ENCODE data around the gene ZMIZ1.

ZMIZ1 gene

DNA sequence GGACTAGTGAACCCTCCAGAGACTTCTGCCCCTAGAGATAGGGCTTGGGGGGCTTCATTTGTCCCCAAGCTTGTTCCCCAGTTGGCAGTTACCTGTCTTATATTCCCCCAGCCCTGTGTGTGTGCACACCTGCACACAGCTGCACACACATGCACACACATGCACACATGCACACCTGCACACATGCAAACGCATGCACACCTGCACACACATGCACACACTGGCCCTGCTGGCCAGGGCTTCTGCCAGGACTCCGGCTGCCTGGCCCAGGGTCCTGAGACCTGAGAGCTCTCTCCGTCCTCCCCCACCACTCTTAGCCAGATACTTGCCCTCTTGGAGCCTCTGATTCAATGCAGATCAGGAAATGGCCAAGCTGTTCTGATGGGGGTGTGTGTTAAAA, 6.7 kb downstream of the ZMIZ1 start:
- Mint-ChIP-seq H3K27ac (no peak overlapping the region), H3K4me1 (peaks cover 28% of the 10 kb centered on the region), H3K36me3 (no peaks in the 10 kb centered on the region), H3K9me3 (no peaks in the 10 kb centered on the region), H3K27me3 (peaks cover 66% of the 10 kb centered on the region), H3K4me3 (no peak overlapping the region)
- no peak for ATAC-seq

DNA sequence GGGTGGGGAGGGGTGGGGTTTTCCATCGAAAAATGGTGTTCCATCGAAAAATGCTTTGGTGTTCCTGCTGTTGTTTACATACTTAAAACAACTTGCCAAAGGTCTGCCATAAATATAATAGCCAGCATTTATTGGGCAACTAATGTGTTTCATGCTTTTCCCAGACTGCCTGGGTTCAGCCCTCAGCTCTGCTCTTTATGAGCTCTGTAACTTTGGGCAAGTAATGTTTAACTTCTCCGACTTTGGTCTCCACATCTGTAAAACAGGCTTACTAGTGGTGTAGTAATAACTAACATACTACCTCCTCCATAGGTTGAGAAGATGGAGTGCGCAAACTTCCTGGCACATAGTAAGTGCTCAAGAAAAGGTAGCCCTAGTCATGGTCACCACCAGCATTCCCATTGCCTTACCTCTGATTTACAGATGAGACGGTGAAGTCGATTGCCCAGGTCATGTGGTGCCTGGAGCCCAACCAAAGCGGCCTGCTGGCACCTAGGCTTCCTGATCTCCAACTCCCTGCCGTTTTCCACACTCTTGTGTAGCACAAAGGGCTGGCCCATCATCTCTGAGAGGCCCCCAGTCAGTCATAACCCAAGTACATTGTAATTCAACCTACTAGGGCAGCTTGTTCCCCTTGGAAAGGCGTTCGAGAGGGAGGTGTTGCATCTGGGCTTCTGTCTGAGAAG, 8.9 kb downstream of the ZMIZ1 start:
- ATAC-seq = no peak
- Mint-ChIP-seq H3K27me3 (peaks cover 64% of the 10 kb centered on the region), H3K4me3 (no peak overlapping the region), H3K36me3 (no peaks in the 10 kb centered on the region), H3K4me1 (peaks cover 29% of the 10 kb centered on the region), H3K9me3 (no peaks in the 10 kb centered on the region), H3K27ac (no peak overlapping the region)

DNA sequence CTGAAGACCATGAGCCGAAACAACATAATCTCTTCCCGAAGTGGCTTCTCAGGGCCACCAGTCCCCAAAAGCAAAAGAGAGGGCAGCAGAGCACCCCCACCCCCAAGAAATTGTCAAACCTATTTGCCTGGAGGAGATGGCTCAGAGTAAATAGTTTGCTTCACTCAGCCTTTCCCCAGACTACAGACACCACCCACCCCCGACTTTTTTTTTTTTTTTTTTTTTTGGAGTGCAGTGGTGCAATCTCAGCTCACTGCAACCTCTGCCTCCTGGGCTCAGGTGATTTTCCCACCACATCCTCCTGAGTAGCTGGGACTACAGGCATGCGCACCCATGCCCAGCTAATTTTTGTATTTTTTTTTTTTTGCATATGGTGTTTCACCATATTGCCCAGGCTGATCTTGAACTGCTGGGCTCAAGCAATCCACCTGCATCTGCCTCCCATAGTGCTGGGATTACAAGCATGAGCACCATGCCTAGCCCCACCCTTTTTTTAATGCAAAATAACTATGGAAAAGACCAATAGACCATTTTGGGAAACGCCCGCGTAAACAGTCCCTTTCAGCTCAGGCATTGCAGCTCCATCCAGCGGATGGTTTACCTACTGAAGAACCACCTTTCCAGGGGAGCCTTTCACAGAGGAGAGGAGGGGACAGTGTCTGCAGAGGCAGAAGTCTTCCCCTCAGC, 9.7 kb downstream of the ZMIZ1 start:
- no peaks in the 10 kb centered on the region for H3K9me3 Mint-ChIP-seq
- ATAC-seq = no peak
- peaks cover 37% of the 10 kb centered on the region for H3K4me1 Mint-ChIP-seq
- no peak overlapping the region for H3K4me3 Mint-ChIP-seq
- no peaks in the 10 kb centered on the region for H3K36me3 Mint-ChIP-seq
- H3K27me3 Mint-ChIP-seq = peaks cover 64% of the 10 kb centered on the region
- H3K27ac Mint-ChIP-seq = no peak overlapping the region

DNA sequence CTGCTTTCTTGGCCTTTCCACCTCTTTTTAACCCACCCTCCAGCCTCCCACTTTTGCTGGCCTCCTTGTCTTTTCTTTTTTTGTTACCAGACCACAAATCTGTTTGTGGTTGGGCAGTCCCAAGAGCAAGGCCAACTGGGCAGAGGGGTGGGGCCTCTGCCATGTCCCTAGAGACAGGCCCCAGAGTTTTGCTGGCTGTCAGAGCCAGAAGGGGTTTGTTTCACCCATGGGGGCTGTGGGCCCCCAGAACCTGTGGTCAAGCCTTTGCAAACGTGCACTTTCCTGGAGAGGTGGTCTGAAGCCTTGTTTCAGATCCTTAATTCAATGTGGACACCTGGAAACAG, 10.3 kb downstream of the ZMIZ1 start:
- no peak overlapping the region for H3K27ac Mint-ChIP-seq
- no peaks in the 10 kb centered on the region for H3K9me3 Mint-ChIP-seq
- ATAC-seq = no peak
- H3K36me3 Mint-ChIP-seq = no peaks in the 10 kb centered on the region
- H3K4me1 Mint-ChIP-seq = peaks cover 42% of the 10 kb centered on the region
- peaks cover 64% of the 10 kb centered on the region for H3K27me3 Mint-ChIP-seq
- H3K4me3 Mint-ChIP-seq = no peak overlapping the region

DNA sequence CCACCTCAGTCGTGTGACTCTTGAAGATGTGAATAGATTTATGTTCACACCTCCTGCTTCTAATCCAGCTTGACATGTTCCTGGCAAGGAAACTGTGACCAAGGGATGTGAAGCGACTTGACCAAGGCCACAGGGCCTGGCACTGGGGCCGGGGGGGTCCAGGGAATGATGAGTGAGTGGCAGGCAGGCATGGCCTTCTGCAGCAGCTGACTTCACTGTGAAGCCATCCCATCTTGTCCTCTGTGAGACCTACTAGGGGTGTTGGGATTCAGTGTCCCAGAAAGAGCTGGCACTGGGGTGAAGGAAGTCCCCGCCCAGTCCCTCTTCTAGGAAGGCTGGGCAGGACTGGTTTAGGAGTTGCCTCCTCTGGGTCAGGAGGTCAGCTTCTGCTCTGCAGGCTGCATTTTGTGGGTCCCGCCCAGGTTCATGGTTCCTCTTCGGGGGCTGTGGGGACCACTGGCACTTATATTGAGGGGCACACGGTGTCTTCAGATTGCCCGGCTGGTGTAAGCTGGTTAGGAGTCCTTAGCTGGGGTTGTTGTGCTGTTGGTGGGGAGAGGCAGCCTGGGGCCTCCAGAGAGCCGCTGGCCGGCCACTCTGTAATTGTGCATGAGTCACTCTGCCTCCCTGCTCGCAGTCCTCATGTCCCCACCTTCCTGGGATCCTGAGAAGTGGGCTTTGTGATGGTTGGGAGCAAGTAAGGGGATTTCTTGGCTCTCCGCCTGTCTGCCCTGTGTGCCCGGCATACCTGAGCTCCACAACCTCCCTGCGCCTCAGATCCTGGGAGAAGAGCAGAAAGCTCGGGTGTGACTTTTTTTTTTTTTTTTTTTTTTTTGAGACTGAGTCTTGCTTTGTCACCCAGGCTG, 11.0 kb downstream of the ZMIZ1 start:
- no peak for ATAC-seq
- Mint-ChIP-seq H3K36me3 (no peaks in the 10 kb centered on the region), H3K4me3 (no peak overlapping the region), H3K4me1 (peaks cover 49% of the 10 kb centered on the region), H3K27ac (no peak overlapping the region), H3K9me3 (no peaks in the 10 kb centered on the region), H3K27me3 (peaks cover 65% of the 10 kb centered on the region)

DNA sequence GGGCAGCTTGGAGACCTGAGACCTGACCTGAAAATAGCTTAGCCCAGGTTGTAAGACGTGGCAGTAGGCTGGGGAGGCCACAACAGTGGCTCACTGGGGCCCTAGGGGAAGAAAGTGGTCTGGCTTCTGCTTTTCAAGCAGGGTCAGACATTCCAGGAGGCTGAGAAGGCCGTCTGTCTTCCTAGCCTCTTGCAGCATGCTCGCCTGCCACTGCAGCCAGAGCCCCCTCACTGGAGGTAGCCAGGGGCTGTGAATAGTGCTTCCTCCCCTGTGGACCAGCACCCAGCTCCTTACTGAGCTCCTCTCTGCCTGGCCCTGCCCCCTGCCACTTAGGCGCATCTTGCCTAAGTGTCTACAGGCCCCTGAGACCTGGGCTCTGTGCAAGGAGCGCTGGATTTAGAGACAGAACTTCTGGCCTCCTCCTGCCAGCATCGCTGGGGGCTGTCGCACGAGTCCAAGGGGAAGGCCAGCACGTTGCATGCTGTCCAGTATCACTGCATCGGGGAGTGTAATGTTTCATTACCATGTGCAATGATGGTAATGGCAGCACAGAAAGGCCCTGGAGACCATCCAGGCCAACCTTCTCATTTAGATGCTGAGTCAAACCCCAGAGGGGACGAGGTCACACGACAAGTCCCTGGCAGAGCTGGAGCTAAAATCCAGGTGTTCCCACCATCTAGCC, 12.7 kb downstream of the ZMIZ1 start:
- no peak overlapping the region for H3K27ac Mint-ChIP-seq
- H3K4me1 Mint-ChIP-seq = peaks cover 54% of the 10 kb centered on the region
- H3K36me3 Mint-ChIP-seq = no peaks in the 10 kb centered on the region
- ATAC-seq = no peak
- H3K4me3 Mint-ChIP-seq = no peak overlapping the region
- no peaks in the 10 kb centered on the region for H3K9me3 Mint-ChIP-seq
- peaks cover 55% of the 10 kb centered on the region for H3K27me3 Mint-ChIP-seq

DNA sequence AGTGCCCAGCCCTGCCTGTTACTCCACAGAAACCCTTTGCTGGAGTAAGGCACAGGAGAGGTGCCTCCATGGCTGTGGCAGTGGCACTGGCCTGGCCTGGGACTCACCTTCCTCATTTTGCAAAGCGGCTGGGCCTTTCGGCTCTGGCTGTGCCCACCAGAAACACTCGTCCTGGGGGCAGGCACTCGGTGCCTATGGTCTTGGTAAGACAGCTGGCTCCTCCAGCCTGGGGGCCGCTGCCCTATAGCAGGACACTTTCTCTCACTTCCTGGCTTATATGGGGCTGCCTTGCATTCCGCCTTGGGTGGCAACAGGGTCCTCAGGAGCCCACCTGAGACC, 13.2 kb downstream of the ZMIZ1 start:
- H3K9me3 Mint-ChIP-seq = no peaks in the 10 kb centered on the region
- ATAC-seq = no peak
- peaks cover 54% of the 10 kb centered on the region for H3K27me3 Mint-ChIP-seq
- H3K36me3 Mint-ChIP-seq = no peaks in the 10 kb centered on the region
- peaks cover 53% of the 10 kb centered on the region for H3K4me1 Mint-ChIP-seq
- no peak overlapping the region for H3K4me3 Mint-ChIP-seq
- no peak overlapping the region for H3K27ac Mint-ChIP-seq

DNA sequence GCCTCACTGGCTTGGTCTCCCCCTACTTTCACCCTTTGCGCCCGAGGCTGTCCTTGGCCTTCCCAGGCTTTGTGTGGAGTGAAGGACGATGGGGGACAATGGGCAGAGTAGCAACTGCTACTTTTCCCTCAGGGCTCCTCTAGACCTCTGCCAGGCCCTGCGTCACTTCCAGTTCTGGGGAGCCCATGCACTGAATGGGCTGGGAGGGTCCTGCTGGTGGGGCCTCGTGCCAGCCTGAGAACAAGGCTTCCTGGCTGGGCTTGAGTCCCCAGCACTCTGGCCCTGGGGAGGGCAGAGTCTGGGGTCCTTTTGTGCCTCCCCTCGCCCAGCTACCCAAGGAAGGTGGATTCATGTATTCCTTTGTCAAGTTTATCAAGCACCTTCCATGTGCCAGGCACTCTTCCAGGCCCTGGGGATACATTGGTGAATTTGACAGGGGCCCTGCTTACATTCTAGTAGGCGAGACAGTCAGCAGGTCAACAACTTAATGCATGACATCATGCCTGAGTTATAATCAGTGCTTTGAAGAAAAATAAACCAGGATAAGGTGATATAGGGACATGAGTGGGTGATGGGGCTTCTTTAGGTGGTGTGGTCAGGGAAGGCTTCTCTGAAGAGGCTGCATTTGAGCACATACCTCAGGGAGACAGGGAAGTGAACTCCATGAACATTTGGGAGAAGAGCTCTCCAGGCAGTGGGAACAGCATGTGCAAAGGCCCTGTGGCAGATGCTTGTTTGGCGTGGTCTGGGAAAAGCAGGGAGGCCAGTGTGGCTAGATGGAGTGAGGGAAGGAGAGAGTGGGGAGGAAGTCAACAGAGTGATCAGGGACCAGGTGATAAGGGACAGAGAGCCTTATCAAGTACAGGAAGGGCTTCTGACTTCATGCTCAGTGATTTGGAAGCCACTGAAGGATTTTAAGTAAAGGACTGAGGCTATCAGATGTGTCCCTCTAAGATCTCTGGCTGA, 14.1 kb downstream of the ZMIZ1 start:
- no peak for ATAC-seq
- Mint-ChIP-seq H3K4me3 (no peak overlapping the region), H3K36me3 (no peaks in the 10 kb centered on the region), H3K27me3 (peaks cover 63% of the 10 kb centered on the region), H3K9me3 (no peaks in the 10 kb centered on the region), H3K27ac (peak overlapping the region; percentile 7), H3K4me1 (peaks cover 53% of the 10 kb centered on the region)

DNA sequence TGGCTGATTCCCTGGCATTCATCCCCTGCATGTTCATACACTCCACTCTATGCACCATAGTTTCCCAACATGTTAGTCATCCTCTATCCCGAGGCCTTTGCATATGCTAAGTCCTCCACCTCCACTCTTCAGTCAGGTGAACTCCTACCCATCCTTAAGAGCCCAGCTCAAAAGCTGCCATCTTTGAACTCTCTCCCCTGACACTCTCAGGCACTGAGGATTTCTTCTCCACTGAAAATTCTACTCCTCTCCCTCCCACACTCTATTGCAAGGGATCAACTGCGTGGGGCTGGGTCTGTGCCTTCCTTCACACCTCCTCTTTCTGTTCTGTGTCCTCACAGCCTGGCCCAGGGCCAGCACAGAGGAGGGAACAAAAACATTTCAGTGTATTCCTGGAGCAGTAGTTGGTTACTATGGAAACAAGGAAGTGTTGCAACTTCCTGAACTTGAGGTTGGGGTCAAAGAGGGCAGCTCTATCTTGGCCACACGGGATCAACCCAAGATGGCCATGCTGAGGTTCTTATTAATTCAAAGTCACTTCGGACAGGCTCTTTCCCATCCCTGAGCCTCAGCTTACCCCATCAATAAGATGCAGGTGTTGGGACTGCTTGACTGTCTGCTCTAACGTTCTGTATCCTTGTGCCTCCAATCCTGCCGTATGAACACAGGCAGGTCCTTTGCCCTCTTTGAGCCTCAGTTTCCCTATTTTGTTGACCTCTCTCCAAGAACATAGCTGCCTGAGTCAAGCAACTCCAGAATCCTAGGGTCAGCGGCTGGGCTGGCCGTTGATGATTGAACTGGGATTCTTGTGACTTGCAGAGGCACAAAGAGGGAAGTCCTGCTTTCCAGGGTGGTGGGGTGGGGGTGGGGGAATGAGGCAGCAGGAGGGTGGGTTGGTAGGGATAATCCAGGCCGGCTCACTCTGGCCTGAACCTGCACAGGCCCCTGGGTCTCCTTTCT, 15.5 kb downstream of the ZMIZ1 start:
- Mint-ChIP-seq H3K36me3 (no peaks in the 10 kb centered on the region), H3K4me1 (peaks cover 48% of the 10 kb centered on the region), H3K27me3 (peaks cover 68% of the 10 kb centered on the region), H3K27ac (peak overlapping the region; percentile 65), H3K9me3 (no peaks in the 10 kb centered on the region), H3K4me3 (peak overlapping the region; percentile 48)
- ATAC-seq = peak; percentile 2

DNA sequence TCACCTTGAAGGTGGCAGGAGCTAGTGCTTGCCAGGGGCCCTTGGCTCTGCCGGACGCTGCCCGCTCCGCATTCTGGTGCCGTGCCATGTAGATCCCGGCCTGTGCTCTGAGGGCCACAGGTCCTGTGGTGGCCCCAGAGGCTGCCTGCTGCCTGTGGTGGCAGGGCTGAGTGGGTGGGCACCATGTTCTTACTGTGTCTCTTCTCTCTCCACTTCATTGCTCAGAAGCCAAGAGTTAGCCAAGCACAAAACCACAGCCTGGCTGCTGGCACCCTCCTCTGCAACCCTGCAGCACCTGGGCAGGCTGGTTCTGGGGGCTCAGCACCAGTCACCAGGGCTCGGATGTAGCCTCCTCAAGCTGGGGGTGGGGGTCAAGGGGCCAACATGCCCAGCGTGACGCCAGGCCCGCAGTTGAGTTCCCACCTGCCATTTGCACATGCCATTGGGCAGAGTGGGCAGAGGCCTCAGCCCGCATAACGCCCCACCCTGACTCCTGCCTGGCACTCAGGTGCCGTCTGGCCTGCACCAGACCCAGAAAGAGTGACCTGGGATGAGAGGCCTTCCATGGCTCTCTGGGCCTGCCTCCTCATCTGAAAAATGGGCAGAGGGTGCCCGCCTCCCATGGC, 16.3 kb downstream of the ZMIZ1 start:
- H3K36me3 Mint-ChIP-seq = no peaks in the 10 kb centered on the region
- no peaks in the 10 kb centered on the region for H3K9me3 Mint-ChIP-seq
- peaks cover 68% of the 10 kb centered on the region for H3K27me3 Mint-ChIP-seq
- peak overlapping the region; percentile 48 for H3K4me3 Mint-ChIP-seq
- H3K27ac Mint-ChIP-seq = peak overlapping the region; percentile 65
- ATAC-seq = peak; percentile 92
- H3K4me1 Mint-ChIP-seq = peaks cover 50% of the 10 kb centered on the region

DNA sequence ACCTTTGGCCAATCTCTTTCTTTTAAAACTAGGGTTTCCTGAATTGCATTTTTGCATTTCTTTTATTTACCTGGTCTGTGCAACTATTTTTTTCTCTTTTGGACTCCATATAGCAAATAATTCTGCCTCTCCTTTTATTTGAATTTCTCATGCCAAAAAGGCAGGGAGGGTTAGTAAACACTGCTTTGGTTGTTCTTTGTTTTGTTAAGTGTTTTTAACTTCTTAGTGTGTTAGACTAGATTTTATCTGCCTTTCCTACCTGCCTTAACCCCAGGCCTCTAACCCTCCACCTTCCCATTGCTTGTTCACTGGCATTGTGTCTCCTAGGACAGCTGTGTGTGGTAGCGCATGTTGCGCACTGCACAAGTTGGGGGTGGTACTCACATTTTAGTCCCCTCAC, 18.1 kb downstream of the ZMIZ1 start:
- Mint-ChIP-seq H3K4me1 (peaks cover 52% of the 10 kb centered on the region), H3K9me3 (no peaks in the 10 kb centered on the region), H3K36me3 (no peaks in the 10 kb centered on the region), H3K27me3 (peaks cover 61% of the 10 kb centered on the region), H3K27ac (no peak overlapping the region), H3K4me3 (no peak overlapping the region)
- no peak for ATAC-seq

DNA sequence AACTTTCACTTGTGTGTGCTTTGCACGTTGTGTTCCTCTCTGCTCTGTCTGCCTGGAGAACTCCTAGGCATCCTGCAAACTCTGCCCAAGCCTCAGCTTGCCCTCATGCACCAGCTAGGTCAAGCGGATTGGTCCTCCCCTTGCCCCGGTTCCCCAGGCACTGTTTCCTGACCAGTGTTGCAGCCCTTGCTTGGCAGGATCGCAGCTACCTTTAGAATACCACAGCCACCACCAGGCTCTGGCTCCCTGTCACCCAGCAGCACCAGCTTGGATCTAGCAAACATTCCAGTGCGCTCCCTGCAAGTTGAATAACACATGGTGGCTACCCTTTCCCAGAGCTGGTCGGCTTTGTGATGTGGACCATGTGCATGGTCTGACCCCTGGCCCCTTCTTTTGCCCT, 19.0 kb downstream of the ZMIZ1 start:
- ATAC-seq = no peak
- Mint-ChIP-seq H3K36me3 (no peaks in the 10 kb centered on the region), H3K27me3 (peaks cover 52% of the 10 kb centered on the region), H3K4me1 (peaks cover 55% of the 10 kb centered on the region), H3K9me3 (no peaks in the 10 kb centered on the region), H3K27ac (no peak overlapping the region), H3K4me3 (no peak overlapping the region)

DNA sequence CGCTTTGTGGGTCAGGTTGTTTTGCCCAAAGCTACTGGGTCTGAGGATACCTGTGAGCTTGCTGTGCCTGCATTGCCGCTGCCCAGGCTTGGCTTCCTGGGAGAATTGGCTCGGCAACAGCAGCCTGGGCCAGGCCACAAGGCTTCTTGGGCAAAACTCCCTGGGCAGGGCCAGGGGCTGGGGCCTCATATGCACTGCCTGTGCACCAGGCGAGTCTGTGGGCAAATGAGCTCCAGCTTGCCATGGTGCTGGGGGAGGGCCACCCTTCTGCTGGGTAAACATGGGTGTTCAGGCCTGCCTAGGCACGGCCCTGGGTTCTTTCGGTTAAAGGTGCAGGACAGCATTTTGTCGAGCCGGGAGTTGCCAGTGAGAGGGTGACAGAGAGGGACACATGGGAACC, 19.4 kb downstream of the ZMIZ1 start:
- no peak overlapping the region for H3K27ac Mint-ChIP-seq
- no peak for ATAC-seq

More for the DNA sequence above, 19.4 kb downstream of the ZMIZ1 start:
- Mint-ChIP-seq H3K4me1 (peaks cover 54% of the 10 kb centered on the region), H3K36me3 (no peaks in the 10 kb centered on the region), H3K27me3 (peaks cover 47% of the 10 kb centered on the region), H3K4me3 (no peak overlapping the region), H3K9me3 (no peaks in the 10 kb centered on the region)

All from stimulated activated memory B cell treated with anti-CD40 and anti-IgM and Interleukin-4, amounts not matched to agents 10 μg/mL and 1 μg/mL and 100 μg/mL, for 72 hours (primary cell).